Measurements from ENCODE around the gene AKAP6. TPM values are rescaled to one million over a fixed set of nuclear protein-coding genes. Genes with fewer than 3 reads are reported as not detected.

AKAP6 gene
- polyA plus RNA-seq, 1 donor: 67.7 TPM

GRCh38 chr14:32720927-32721326 is 391.8 kb downstream of the AKAP6 start:
- no peak for DNase-seq

DNA sequence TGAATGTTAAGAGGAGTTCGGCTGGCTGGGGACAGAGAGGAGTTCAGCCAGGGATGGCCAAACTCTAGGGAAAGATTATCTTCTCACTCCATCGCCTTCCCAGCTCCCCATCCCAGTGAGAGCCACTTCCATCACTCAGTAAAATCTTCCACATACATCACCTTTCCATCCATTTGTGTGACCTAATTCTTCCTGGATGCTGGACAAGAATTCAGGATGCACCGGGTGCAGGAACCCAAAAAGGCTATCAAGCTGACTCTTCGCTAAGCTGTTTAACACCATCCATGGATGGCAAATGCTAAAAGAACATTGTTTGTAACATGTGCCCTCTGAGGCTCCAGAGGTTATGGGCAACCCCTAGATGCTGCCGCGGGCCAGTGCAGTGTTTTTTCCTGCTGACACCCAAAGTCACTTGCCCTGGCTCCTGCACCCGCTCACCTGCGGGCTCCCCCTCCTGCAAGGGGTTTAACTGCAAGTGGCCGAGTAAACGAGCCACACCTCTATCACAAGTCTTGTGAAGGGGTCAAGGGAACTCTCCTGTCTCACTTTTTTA is 393.6 kb downstream of the AKAP6 start:
- DNase-seq: no peak

GRCh38 chr14:32724867-32725471 is 395.9 kb downstream of the AKAP6 start:
- no peak for DNase-seq

GRCh38 chr14:32726516-32726915 is 397.4 kb downstream of the AKAP6 start:
- DNase-seq: no peak

GRCh38 chr14:32727832-32728231 is 398.7 kb downstream of the AKAP6 start:
- DNase-seq: no peak

- no peak for DNase-seq
These were observed 399.4 kb downstream of the AKAP6 start for GRCh38 chr14:32728526-32728925.

- DNase-seq: no peak
These were observed 399.9 kb downstream of the AKAP6 start for GRCh38 chr14:32728976-32729375.

- no peak for DNase-seq
These were observed 402.2 kb downstream of the AKAP6 start for GRCh38 chr14:32731249-32731648.

DNA sequence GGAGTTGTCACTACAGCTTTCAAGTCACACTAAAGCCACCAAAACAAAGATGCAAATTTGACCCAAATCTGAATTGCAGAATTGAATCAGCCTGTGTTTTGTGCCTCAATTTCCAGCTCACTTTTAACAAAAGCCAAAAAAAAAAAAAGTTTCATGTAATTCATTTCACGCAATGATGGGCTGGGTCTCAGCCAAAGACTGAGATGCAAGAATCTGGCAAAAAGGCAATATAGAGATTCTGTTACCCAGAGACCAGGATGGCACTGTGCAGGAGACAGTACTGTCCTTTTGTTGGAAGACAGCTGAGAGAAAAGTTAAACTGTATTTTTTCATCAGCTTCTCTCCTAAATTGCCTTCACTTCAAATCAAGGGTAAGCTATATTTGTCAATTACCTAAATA is 403.9 kb downstream of the AKAP6 start:
- DNase-seq: no peak

- DNase-seq: no peak
These were observed 405.2 kb downstream of the AKAP6 start for GRCh38 chr14:32734261-32734660.

DNA sequence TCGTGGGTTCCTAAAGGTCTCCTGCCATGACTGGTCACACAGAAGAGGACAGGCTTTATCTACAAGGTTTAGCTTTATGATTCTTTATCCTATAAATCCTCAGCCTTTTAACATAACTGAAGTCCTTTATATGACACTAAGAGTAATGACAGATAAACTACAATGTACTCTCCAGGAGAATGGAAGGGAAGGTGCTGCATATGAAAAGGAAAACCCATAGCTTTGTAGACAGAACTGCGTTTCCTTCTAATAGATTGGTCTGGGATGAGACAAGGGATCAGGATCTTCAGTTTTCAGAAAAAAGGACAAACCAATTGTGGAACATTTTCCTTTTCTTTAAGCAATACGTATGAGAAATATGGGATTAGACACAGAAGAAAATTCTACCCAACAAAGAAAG is 408.5 kb downstream of the AKAP6 start:
- DNase-seq: no peak

DNA sequence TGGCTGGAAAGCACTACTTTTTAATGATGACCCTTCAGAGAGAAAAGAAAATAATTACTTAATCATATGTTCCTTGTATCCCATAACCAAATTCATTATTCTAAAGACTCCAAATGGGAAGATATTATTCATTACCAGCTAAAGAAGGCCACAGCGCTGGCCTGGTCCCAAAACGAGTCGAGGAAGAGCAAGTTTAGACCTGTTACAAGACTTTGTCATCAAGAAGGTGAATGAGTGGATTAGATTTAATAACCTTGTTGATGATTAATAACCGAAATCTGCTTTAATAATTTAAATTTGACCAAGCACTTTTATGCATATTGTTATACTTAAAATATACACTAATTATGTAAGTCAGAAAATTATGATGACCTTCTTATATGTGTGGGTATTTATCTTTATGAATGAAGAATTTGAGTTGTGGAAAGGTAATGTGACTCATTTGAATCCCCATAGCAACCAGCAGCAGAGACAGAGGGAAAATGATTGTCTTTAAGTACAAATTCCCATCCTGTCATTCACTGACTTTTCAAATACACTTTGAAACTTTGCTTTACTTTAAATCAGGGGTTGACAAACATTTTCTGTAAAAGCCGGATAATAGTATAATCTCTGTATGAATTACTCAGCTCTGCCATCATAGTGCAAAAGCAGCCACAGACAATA is 409.2 kb downstream of the AKAP6 start:
- DNase-seq: no peak

DNA sequence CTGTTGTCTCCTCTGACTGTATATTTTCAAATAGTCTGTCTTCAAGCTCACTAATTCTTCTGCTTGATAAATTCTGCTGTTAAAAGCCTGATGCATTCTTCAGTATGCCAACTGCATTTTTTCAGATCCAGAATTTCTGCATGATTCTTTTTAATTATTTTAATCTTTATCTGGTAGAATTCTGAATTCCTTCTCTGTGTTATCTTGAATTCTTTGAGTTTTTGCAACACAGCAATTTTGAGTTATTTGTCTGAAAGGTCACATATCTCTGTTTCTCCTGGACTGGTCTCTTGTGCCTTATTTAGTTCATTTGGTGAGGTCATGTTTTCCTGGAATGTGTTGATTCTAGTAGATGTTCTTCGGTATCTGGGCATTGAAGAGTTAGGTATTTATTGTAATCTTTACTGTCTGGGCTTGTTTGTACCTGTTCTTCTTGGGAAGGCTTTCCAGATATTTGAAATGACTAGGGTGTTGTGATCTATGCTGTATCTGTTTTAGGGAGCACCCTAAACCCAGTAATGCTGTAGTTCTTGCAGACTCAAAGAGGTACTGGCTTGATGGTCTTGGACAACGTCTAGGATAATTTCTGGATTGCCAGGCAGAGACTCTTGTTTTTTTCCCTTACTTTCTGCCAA is 415.8 kb downstream of the AKAP6 start:
- DNase-seq: no peak

DNA sequence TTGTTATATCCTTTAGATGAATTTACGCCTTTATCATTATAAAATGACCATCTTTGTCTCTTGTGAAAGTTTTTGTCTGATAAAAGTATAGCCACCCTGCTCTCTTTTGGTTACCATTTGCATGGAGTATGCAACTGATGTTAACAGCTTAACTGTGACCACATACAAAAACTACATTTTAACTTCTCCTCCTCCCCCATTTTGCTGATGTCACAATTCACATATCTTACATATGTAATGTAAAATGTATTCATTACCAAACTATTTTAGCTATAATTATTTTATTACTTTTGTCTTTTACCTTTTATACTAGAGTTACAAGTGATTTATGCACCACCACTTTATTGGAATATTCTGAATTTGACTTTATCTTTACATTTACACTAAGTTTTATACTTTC is 425.1 kb downstream of the AKAP6 start:
- no peak for DNase-seq

- DNase-seq: no peak
These were observed 427.1 kb downstream of the AKAP6 start for GRCh38 chr14:32756173-32756572.

GRCh38 chr14:32756775-32757174 is 427.7 kb downstream of the AKAP6 start:
- DNase-seq: no peak

DNA sequence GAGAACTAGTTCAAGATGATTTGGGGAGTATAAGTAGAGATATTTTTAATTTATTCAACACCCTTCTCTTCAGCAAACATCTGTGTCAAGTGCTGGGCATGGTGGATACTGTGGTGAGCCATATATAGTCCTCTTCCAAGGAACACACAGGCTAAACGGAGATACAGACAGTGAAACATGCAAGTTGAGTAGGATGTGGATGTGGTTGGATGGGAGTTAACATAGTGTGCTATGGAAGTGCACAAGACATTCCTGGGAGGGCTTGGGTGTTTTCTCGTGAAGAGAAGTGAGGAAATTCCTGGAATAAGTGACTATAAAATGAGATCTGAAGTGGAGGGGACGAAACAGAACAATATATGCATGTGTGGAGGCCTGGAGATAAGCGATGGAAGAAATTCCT is 428.5 kb downstream of the AKAP6 start:
- DNase-seq: no peak

DNA sequence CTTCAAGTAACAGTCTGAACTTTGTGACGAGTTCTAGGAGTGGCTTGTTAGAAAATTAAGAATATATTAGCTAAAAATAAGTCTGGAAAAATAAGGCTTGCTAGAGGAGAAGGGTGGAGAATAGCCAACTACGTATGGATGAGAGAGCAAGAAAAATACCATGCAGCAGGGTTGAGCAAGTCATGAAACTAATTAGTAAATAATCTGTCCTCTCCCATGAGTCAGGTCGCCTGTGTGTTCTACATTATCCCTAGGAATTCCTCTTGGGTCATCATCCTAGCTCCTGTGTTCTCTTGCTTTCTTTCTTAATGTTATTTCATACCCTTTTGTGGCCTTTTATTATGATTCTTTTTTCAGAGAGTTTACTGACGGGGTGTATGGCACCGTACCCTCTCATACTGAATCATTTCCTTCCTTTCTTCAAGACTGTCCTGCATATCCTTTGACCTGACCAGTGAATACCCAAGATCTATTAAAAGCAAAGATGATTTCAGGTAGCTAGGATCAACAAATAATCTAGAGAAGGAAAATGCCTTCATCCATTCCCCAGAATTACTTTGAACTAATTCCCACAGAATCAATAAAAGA is 432.4 kb downstream of the AKAP6 start:
- DNase-seq: no peak

GRCh38 chr14:32762886-32763285 is 433.8 kb downstream of the AKAP6 start:
- DNase-seq: peak; percentile 15

GRCh38 chr14:32763673-32764072 is 434.6 kb downstream of the AKAP6 start:
- no peak for DNase-seq

- DNase-seq: no peak
These were observed 435.0 kb downstream of the AKAP6 start for GRCh38 chr14:32764131-32764530.

DNA sequence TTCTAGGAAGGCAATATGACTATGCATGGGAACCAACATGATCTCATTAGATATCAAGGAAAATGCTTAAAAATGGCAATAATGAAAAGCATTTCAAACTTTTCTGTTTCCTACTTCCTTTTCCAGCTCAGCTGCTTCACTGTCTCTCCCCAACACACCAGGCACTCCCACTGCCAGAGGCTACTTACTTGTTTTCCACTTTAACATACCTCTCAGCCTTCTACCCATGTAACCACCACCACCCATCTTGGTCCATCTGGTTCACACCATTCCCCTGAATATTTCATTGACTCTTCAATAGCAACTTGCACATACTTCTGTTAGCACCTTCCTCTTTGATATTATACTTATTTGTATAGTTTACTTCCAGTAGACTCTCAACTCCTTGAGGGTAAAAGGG is 441.3 kb downstream of the AKAP6 start:
- DNase-seq: no peak

DNA sequence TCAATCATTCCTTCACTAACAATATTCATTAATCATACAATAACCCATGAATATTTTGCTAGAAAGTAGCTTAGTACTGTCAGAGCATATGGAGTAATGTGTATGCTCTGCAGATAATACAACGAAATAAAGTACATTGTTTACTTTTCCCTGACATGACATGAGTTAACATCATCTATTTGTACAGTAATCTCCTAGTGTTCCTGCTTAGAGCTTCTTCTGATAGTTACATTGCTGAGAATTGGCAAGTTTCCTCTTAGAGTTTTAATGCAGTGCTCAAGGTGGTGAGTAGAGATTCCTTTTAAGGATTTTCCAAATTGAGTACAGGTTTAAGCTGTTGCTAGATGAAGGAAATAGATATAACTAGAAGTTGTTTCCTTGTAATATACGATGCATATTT is 445.1 kb downstream of the AKAP6 start:
- DNase-seq: no peak

DNA sequence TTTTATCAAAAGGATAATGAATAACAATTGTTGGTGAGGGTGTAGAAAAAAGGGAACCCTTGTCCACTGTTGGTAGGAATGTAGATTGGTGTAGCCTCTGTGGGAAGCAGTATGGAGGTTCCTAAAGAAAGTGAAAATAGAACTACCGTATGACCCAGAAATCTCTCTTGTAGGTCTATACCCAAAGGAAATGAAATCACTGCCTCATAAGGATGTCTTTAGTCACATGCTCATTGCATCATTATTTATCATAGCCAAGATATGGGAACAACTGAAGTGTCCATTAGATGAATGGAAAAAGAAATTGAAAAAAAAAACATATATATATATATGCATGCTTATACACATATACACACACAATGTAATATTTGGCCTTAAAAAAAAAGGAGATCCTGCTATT is 450.7 kb downstream of the AKAP6 start:
- DNase-seq: no peak

Measured in hindlimb muscle (tissue), 1 donor.